Glutamatergic neuron (in vitro differentiated cells): Measurements from ENCODE around the gene RNF115. TPM values are rescaled to one million over a fixed set of nuclear protein-coding genes. Genes with fewer than 3 reads are reported as not detected.

Source experiments
- DNase-seq: peaks from one replicate; pipeline ENCODE4 v3.0.0; 2022
- H3K27ac Mint-ChIP-seq: one replicate; pipeline ENCODE4 v1.8.0; 2020; ENCODE audit warnings: mild to moderate bottlenecking, mixed read lengths, inconsistent platforms; ENCODE audit not compliant: unreplicated experiment
- H3K27me3 Mint-ChIP-seq: one replicate; pipeline ENCODE4 v1.8.0; 2020; ENCODE audit warnings: mild to moderate bottlenecking, moderate library complexity, mixed read lengths, inconsistent platforms; ENCODE audit not compliant: unreplicated experiment
- H3K36me3 Mint-ChIP-seq: one replicate; pipeline ENCODE4 v1.8.0; 2020; ENCODE audit warnings: mild to moderate bottlenecking, mixed read lengths, inconsistent platforms; ENCODE audit not compliant: unreplicated experiment
- H3K4me1 Mint-ChIP-seq: one replicate; pipeline ENCODE4 v1.8.0; 2020; ENCODE audit warnings: mild to moderate bottlenecking, low read depth, mixed read lengths, inconsistent platforms; ENCODE audit not compliant: unreplicated experiment
- H3K4me3 Mint-ChIP-seq: one replicate; pipeline ENCODE4 v1.8.0; 2020; ENCODE audit warnings: mild to moderate bottlenecking, mixed read lengths, inconsistent platforms; ENCODE audit not compliant: unreplicated experiment
- H3K9me3 Mint-ChIP-seq: one replicate; pipeline ENCODE4 v1.8.0; 2020; ENCODE audit warnings: mild to moderate bottlenecking, moderate library complexity, mixed read lengths, inconsistent platforms; ENCODE audit not compliant: unreplicated experiment
- total RNA-seq: library from RNA; stranded (reverse); fragmentation: NEBNext Ultra II Directional; extraction: Animal tissue kit (Norgen Biotek cat#: 25700); gene quantifications from one replicate; pipeline ENCODE4 v1.2.1, GENCODE V29; 2021; ENCODE audit not compliant: unreplicated experiment
- TF ChIP-seq, protein P1 (sequence below): fragments of 200-600 bp; sonication (generic); IDR thresholded peaks from one replicate; pipeline ENCODE4 v1.5.0; 2021; ENCODE audit not compliant: partially characterized antibody, unreplicated experiment

Gene RNF115
- total RNA-seq, 1 donor from 2014 or later: 20.5 TPM

DNA sequence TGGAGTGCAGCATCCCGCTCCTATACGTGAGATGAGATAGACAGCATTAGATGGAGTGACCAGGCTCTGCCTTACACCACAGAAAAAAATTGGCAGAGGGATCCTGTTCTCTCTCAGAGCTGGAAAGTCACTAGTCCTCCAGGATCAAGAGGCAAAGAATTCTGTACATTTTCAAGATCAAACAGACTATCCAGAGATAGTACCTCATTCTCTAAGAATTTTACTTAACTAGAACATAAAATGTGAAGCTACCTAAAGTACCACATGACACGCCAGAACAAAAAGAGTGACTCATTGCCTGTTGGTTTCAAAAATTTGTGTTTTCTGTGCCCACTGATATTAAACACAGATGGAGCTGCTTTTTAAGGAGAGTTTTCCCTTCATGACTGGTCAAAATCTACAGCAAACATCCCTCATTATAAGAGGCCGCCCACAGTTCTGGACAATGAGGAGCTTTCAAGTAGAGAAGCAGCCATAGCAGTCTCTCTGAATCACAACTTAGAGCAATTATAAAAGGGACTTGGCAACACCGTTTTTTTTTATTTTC lies 72.3 kb downstream of the RNF115 start:
- Mint-ChIP-seq H3K4me1 (no peaks in the 10 kb centered on the region), H3K36me3 (peaks cover 5% of the 10 kb centered on the region), H3K9me3 (no peaks in the 10 kb centered on the region), H3K4me3 (no peak overlapping the region), H3K27me3 (no peaks in the 10 kb centered on the region), H3K27ac (no peak overlapping the region)
- TF ChIP-seq, protein P1, sequence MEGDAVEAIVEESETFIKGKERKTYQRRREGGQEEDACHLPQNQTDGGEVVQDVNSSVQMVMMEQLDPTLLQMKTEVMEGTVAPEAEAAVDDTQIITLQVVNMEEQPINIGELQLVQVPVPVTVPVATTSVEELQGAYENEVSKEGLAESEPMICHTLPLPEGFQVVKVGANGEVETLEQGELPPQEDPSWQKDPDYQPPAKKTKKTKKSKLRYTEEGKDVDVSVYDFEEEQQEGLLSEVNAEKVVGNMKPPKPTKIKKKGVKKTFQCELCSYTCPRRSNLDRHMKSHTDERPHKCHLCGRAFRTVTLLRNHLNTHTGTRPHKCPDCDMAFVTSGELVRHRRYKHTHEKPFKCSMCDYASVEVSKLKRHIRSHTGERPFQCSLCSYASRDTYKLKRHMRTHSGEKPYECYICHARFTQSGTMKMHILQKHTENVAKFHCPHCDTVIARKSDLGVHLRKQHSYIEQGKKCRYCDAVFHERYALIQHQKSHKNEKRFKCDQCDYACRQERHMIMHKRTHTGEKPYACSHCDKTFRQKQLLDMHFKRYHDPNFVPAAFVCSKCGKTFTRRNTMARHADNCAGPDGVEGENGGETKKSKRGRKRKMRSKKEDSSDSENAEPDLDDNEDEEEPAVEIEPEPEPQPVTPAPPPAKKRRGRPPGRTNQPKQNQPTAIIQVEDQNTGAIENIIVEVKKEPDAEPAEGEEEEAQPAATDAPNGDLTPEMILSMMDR: no peak
- no peak for DNase-seq

DNA sequence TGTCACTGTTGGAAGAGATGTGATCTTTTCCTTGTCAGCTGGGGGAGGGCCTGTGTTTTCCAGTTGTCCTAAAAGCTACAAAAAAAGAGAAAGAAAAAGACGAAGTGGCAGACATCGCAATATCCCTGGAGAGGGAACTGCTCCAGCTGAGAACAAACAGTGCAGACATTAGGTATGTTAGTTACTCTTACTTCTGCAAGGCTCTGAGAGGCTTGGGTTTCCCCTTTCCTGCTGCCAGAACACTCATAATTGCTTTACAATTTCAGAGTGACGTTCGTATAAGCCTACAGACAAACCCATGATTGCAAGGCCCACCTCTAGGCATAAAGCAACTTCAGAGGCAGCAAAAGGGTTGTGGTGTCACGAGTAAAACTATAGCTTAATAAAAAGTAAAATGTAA lies 73.5 kb downstream of the RNF115 start:
- no peak overlapping the region for H3K27ac Mint-ChIP-seq
- no peaks in the 10 kb centered on the region for H3K9me3 Mint-ChIP-seq

DNA sequence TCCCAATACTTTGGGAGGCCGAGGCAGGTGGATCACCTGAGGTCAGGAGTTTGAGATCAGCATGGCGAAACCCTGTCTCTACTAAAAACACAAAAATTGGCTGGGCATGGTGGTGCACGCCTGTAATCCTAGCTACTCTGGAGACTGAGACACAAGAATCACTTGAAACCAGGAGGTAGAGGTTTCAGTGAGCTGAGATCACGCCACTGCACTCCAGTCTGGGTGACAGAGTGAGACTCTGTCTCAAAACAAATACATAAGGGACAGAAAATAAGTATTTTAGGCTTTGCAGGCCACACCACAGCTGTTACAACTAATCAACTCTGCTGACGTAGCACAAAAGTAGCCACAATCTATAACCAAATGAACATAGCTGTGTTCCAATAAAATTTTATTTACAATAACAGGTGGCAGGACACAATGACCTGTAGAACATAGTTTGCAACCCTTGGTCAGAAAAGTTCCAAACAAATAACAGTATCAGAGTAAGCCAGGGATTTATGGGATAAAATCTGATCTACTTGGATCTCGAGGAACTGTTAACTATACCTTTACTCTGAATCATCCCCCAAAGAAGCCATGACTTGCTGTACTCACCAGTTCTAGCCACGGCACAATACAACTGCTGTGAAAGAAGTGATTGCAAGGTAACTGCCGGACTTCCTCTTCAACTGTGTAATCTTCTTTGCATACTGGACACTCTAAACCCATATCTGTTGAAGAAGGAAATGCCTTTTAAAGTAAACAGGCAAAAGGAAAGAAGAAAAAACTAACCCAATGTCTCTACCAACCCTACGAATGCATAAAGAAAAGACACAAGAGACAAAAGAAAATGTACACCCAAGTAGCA lies 76.3 kb downstream of the RNF115 start:
- Mint-ChIP-seq H3K36me3 (no peaks in the 10 kb centered on the region), H3K4me3 (no peak overlapping the region), H3K27me3 (no peaks in the 10 kb centered on the region), H3K4me1 (no peaks in the 10 kb centered on the region), H3K9me3 (no peaks in the 10 kb centered on the region), H3K27ac (no peak overlapping the region)
- TF ChIP-seq, protein P1: no peak
- no peak for DNase-seq

More for the DNA sequence above, 73.5 kb downstream of the RNF115 start:
- TF ChIP-seq, protein P1: no peak
- Mint-ChIP-seq H3K27me3 (no peaks in the 10 kb centered on the region), H3K36me3 (peaks cover under 1% of the 10 kb centered on the region), H3K4me3 (no peak overlapping the region), H3K4me1 (no peaks in the 10 kb centered on the region)
- no peak for DNase-seq

DNA sequence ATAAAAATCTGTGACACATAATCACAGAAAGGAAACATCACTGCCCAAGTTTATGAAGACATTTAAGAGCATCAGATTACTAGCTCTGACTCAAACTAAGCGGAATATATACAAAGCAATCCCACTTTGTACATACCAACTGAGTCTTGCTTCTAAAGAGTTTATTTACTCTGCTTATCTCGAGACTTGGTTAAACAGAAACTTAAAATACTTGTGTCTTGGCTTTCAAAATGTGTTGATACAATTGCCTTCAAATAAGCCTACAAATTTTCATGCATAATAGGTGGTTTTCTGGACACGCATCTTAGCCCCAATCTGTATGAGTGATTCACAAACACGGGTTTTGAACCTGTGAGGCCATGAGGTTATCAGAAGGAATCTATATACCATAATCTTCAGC lies 83.6 kb downstream of the RNF115 start:
- no peak overlapping the region for H3K27ac Mint-ChIP-seq
- H3K9me3 Mint-ChIP-seq: no peaks in the 10 kb centered on the region
- no peak for DNase-seq
- no peaks in the 10 kb centered on the region for H3K36me3 Mint-ChIP-seq
- no peaks in the 10 kb centered on the region for H3K27me3 Mint-ChIP-seq
- no peaks in the 10 kb centered on the region for H3K4me1 Mint-ChIP-seq
- H3K4me3 Mint-ChIP-seq: no peak overlapping the region
- TF ChIP-seq, protein P1: no peak

DNA sequence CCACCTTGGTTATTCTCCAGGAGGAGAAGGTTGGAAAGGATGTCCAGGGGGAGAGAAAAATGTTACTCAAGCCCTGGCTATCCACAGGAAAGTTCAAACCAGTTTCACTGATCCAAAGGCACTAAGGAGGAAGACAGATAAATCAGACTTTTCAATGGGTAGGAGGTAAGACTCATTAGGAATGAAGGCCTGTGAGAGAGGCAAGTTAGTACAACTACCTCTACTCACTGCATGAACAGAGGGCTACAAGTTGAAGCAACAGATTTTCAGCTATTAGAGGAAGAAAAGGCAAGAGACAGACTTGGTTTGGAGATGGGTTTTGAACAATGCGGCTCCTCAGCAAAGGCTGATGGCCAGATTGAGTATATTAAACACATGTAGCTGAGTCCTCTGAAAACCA lies 87.7 kb downstream of the RNF115 start:
- TF ChIP-seq, protein P1: no peak
- DNase-seq: no peak
- Mint-ChIP-seq H3K9me3 (no peaks in the 10 kb centered on the region), H3K4me1 (no peaks in the 10 kb centered on the region), H3K27ac (no peak overlapping the region), H3K36me3 (no peaks in the 10 kb centered on the region), H3K4me3 (no peak overlapping the region), H3K27me3 (peaks cover 3% of the 10 kb centered on the region)
